HCT116 (cell line): Measurements from ENCODE around the gene FNBP1.

ENCODE experiments used
- POLR2A ChIP-seq: IDR thresholded peaks from 2 replicates; pipeline ENCODE4 v1.7.0; 2011; ENCODE audit warnings: borderline replicate concordance; ENCODE audit not compliant: insufficient read depth, insufficient read length; ENCODE audit errors: extremely low read depth
- TF ChIP-seq, protein P1 (sequence below): IDR thresholded peaks from 2 replicates; pipeline ENCODE4 v1.6.1; 2012

DNA sequence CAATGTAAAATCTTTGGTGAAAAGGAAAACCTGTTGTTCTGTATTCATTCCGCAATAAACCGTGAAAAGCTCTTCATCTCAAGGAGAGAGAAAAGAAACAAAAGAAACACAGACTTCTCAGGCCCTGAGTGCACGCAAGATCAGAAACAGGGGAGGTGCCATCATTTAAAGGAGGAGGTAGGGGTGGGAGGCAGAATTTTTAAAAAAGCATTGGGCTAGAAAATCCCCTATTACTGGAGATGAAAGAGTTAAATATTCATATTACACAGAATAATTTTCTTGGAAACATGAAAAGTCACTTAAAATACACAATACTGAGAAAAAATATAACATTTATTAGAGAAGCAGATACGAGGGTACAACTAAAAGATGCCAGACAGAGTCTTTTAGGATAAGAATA, 151.4 kb downstream of the FNBP1 start:
- no peak for TF ChIP-seq POLR2A
- TF ChIP-seq, protein P1, sequence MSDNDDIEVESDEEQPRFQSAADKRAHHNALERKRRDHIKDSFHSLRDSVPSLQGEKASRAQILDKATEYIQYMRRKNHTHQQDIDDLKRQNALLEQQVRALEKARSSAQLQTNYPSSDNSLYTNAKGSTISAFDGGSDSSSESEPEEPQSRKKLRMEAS: no peak
